H1 (cell line): ENCODE measurements around the gene TNPO2. TPM values are rescaled to one million over a fixed set of nuclear protein-coding genes. Genes with fewer than 3 reads are reported as not detected.

Experiments used
- CTCF ChIA-PET: fragments of 300-600 bp; sonication (Branson Sonifier 250); formaldehyde crosslinking; loops from one replicate; lab custom pipeline; 2021; ENCODE audit not compliant: partially characterized antibody; lab: Charles Lee
- POLR2A ChIA-PET: fragments of 300-600 bp; sonication (Branson Sonifier 250); formaldehyde crosslinking; loops from one replicate; lab custom pipeline; 2021; ENCODE audit warnings: inconsistent platforms; ENCODE audit not compliant: partially characterized antibody; lab: Charles Lee
- DNase-seq, 2 experiments: peaks; one replicate each; pipeline versions ENCODE4 v3.0.0 to v3.0.0-alpha.2; 2010 to 2022; ENCODE audit warnings: low spot score in 2 of 2, low read depth in 1 of 2, mixed read lengths in 1 of 2
- FAIRE-seq: peaks from 2 replicates; lab custom pipeline; 2011; peaks lifted over from hg19 to GRCh38; lab: Jason Lieb, UNC
- H2AFZ ChIP-seq: 2 replicates; pipeline ENCODE4 v1.8.1; 2012; ENCODE audit warnings: low read length, inconsistent platforms
- H2AK5ac ChIP-seq: 2 replicates; pipeline ENCODE4 v1.6.1; 2013; ENCODE audit warnings: low read depth, low read length
- H2BK120ac ChIP-seq: replicated peaks from 2 replicates; pipeline ENCODE3; 2013; ENCODE audit warnings: low read depth, low read length, inconsistent platforms
- H2BK12ac ChIP-seq: 2 replicates; pipeline ENCODE4 v1.6.1; 2013; ENCODE audit warnings: low read depth, low read length
- H2BK15ac ChIP-seq: 2 replicates; pipeline ENCODE4 v1.6.1; 2013; ENCODE audit warnings: low read length
- H2BK20ac ChIP-seq: 2 replicates; pipeline ENCODE4 v1.6.1; 2013; ENCODE audit warnings: low read length
- H2BK5ac ChIP-seq: 2 replicates; pipeline ENCODE4 v1.6.1; 2013; ENCODE audit warnings: low read depth, low read length
- H3K14ac ChIP-seq: 2 replicates; pipeline ENCODE4 v1.6.1; 2013; ENCODE audit warnings: inconsistent platforms; ENCODE audit not compliant: insufficient read length
- H3K18ac ChIP-seq: 2 replicates; pipeline ENCODE4 v1.6.1; 2013; ENCODE audit warnings: low read length; ENCODE audit errors: extremely low read depth
- H3K23ac ChIP-seq: 2 replicates; pipeline ENCODE4 v1.6.1; 2013; ENCODE audit warnings: inconsistent platforms; ENCODE audit not compliant: insufficient read length
- H3K23me2 ChIP-seq: 2 replicates; pipeline ENCODE4 v1.6.1; 2013; ENCODE audit warnings: low read depth, low read length
- H3K27ac ChIP-seq: 2 replicates; pipeline ENCODE4 v1.6.1; 2011; ENCODE audit warnings: low read depth, low read length, inconsistent platforms
- H3K27me3 ChIP-seq, 4 experiments: replicated peaks in 1 of 4; 1 replicate in 1 of 4; 2 replicates in 3 of 4; pipeline versions ENCODE4 v1.6.1 to v1.8.1; 2011 to 2013; ENCODE audit warnings: low read length in 3 of 4, mild to moderate bottlenecking in 3 of 4, inconsistent platforms in 2 of 4, mixed read lengths in 2 of 4, moderate library complexity in 1 of 4; ENCODE audit not compliant: control insufficient read depth in 3 of 4, insufficient read depth in 3 of 4; ENCODE audit errors: extremely low read depth in 1 of 4
- H3K36me3 ChIP-seq, 4 experiments: 2 replicates each; pipeline versions ENCODE4 v1.6.1 to v1.8.1; 2011 to 2013; ENCODE audit warnings: mild to moderate bottlenecking in 4 of 4, low read length in 3 of 4, moderate library complexity in 2 of 4, control low read depth in 1 of 4, inconsistent platforms in 1 of 4; ENCODE audit not compliant: insufficient read depth in 4 of 4, control insufficient read depth in 2 of 4
- H3K4ac ChIP-seq: replicated peaks from 2 replicates; pipeline ENCODE3; 2013; ENCODE audit warnings: low read length, low read depth, mixed read lengths, inconsistent platforms; ENCODE audit not compliant: insufficient read length
- H3K4me1 ChIP-seq, 4 experiments: replicated peaks in 1 of 4; 1 replicate in 1 of 4; 2 replicates in 3 of 4; pipeline versions ENCODE4 v1.6.1 to v1.8.1; 2011 to 2013; ENCODE audit warnings: low read length in 3 of 4, inconsistent platforms in 2 of 4, mixed read lengths in 1 of 4; ENCODE audit not compliant: insufficient read depth in 4 of 4, control insufficient read depth in 3 of 4
- H3K4me2 ChIP-seq, 2 experiments: 2 replicates each; pipeline versions ENCODE4 v1.6.1 to v1.8.1; 2011 to 2013; ENCODE audit warnings: low read depth in 2 of 2, low read length in 2 of 2, control low read depth in 1 of 2, inconsistent platforms in 1 of 2, mild to moderate bottlenecking in 1 of 2; ENCODE audit not compliant: insufficient read depth in 1 of 2
- H3K4me3 ChIP-seq, 4 experiments: fragments of 200-600, 300-600 bp in 1 of 4; sonication (generic), shearing (Covaris generic), sonication (Bioruptor Twin) in 1 of 4; 2 replicates each; pipeline versions ENCODE4 v1.5.1 to v1.8.1; 2011 to 2016; ENCODE audit warnings: low read length in 4 of 4, low read depth in 3 of 4, control low read depth in 2 of 4, inconsistent platforms in 2 of 4, mild to moderate bottlenecking in 2 of 4, mixed read lengths in 1 of 4, moderate library complexity in 1 of 4; ENCODE audit not compliant: insufficient read depth in 2 of 4; ENCODE audit errors: extremely low read depth in 1 of 4
- H3K56ac ChIP-seq: replicated peaks from 2 replicates; pipeline ENCODE3; 2013; ENCODE audit warnings: low read depth, mild to moderate bottlenecking, mixed read lengths, low read length, inconsistent platforms; ENCODE audit not compliant: insufficient read length
- H3K79me1 ChIP-seq: 2 replicates; pipeline ENCODE4 v1.6.1; 2013; ENCODE audit warnings: low read depth, low read length, control low read depth
- H3K79me2 ChIP-seq, 2 experiments: 2 replicates each; pipeline versions ENCODE4 v1.6.1 to v1.8.1; 2012 to 2013; ENCODE audit warnings: low read length in 2 of 2, mild to moderate bottlenecking in 2 of 2, inconsistent platforms in 1 of 2; ENCODE audit not compliant: insufficient read depth in 2 of 2, control insufficient read depth in 1 of 2
- H3K9ac ChIP-seq, 4 experiments: replicated peaks in 1 of 4; 1 replicate in 1 of 4; 2 replicates in 3 of 4; pipeline versions ENCODE4 v1.6.1 to v1.8.1; 2011 to 2013; ENCODE audit warnings: low read depth in 3 of 4, low read length in 3 of 4, control low read depth in 2 of 4, mild to moderate bottlenecking in 2 of 4, moderate library complexity in 2 of 4, inconsistent platforms in 1 of 4; ENCODE audit errors: extremely low read depth in 1 of 4
- H3K9me3 ChIP-seq, 2 experiments: 2 replicates each; pipeline versions ENCODE4 v1.6.1 to v1.8.1; 2012 to 2013; ENCODE audit warnings: mild to moderate bottlenecking in 2 of 2, moderate library complexity in 2 of 2, control low read depth in 1 of 2, inconsistent platforms in 1 of 2, low read depth in 1 of 2, low read length in 1 of 2, mixed read lengths in 1 of 2; ENCODE audit not compliant: insufficient read depth in 2 of 2
- H4K20me1 ChIP-seq, 2 experiments: replicated peaks in 1 of 2; 2 replicates each; pipeline versions ENCODE3 to v1.8.1; 2011 to 2013; ENCODE audit warnings: inconsistent platforms in 2 of 2, low read length in 2 of 2, mild to moderate bottlenecking in 1 of 2; ENCODE audit not compliant: insufficient read depth in 2 of 2, control insufficient read depth in 1 of 2
- H4K5ac ChIP-seq: 2 replicates; pipeline ENCODE4 v1.6.1; 2013; ENCODE audit warnings: low read length, low read depth, mixed read lengths, inconsistent platforms; ENCODE audit not compliant: insufficient read length
- H4K8ac ChIP-seq: 2 replicates; pipeline ENCODE4 v1.8.0; 2013; ENCODE audit warnings: mild to moderate bottlenecking, moderate library complexity, low read length, inconsistent platforms; ENCODE audit not compliant: insufficient read depth; ENCODE audit errors: extremely low read depth
- H4K91ac ChIP-seq: replicated peaks from 2 replicates; pipeline ENCODE3; 2013; ENCODE audit warnings: low read length, mixed read lengths, inconsistent platforms; ENCODE audit not compliant: insufficient read length
- ASH2L ChIP-seq: fragments of 200-600, 300-600 bp; sonication (generic); IDR thresholded peaks from one replicate; pipeline ENCODE4 v1.7.1; 2017; ENCODE audit warnings: low read length
- BCL11A ChIP-seq, 2 experiments: IDR thresholded peaks; one replicate each; pipeline ENCODE4 v1.6.1; 2011; ENCODE audit warnings: low read depth in 2 of 2, low read length in 2 of 2, mild to moderate bottlenecking in 2 of 2
- CBX8 ChIP-seq: fragments of 300-800, 300-1000 bp; sonication (generic); IDR thresholded peaks from 2 replicates; pipeline ENCODE4 v1.7.1; 2016; ENCODE audit warnings: low read depth, low read length, borderline replicate concordance
- GTF2F1 ChIP-seq: IDR thresholded peaks from 2 replicates; pipeline ENCODE4 v1.6.1; 2012; ENCODE audit warnings: low read depth, low read length, improper control_type of control experiment, borderline replicate concordance
- HDAC6 ChIP-seq: IDR thresholded peaks from one replicate; pipeline ENCODE4 v1.7.1; 2012; ENCODE audit warnings: low read depth, mild to moderate bottlenecking, inconsistent platforms, low read length, moderate library complexity
- PHF8 ChIP-seq: fragments of 200-600 bp; sonication (generic); conservative IDR thresholded peaks from 2 replicates; pipeline ENCODE4 v1.7.1; 2012; ENCODE audit warnings: low read depth, mild to moderate bottlenecking, inconsistent platforms, low read length, moderate library complexity
- POLR2A ChIP-seq, 2 experiments: IDR thresholded peaks; 1 replicate in 1 of 2; 2 replicates in 1 of 2; pipeline ENCODE4 v1.6.1; 2011; ENCODE audit warnings: low read depth in 2 of 2, low read length in 2 of 2, mild to moderate bottlenecking in 2 of 2; ENCODE audit errors: control extremely low read depth in 1 of 2
- RAD21 ChIP-seq, 2 experiments: IDR thresholded peaks in 1 of 2; conservative IDR thresholded peaks in 1 of 2; 2 replicates each; pipeline ENCODE4 v1.6.1; 2011; ENCODE audit warnings: low read depth in 2 of 2, low read length in 2 of 2, improper control_type of control experiment in 1 of 2, inconsistent platforms in 1 of 2, mild to moderate bottlenecking in 1 of 2, moderate library complexity in 1 of 2
- ZNF274 ChIP-seq: IDR thresholded peaks from 2 replicates; pipeline ENCODE4 v1.7.0; 2012; ENCODE audit warnings: low read length, borderline replicate concordance; ENCODE audit errors: extremely low read depth
- WGBS, 2 experiments: shearing (Covaris generic) in 1 of 2; methylation state at CpG; one replicate each; pipeline versions ENCODE4 v1.1.6 to v1.1.7; 2013 to 2015; ENCODE audit warnings: low lambda C conversion rate in 2 of 2, mixed read lengths in 2 of 2, inconsistent platforms in 1 of 2, low coverage in 1 of 2, missing lambda C conversion rate in 1 of 2; ENCODE audit not compliant: insufficient replicate concordance in 2 of 2, insufficient coverage in 1 of 2, insufficient read length in 1 of 2; ENCODE audit errors: extremely low coverage in 1 of 2, missing lambda C conversion rate in 1 of 2; 5-methylcytosine and 5-hydroxymethylcytosine counted together
- polyA plus RNA-seq, 7 experiments: library from polyadenylated mRNA; depleted of rRNA in 3 of 7; stranded (reverse) in 5 of 7; unstranded in 2 of 7; fragments of >200 nt in 5 of 7; fragments of 200-250 nt in 2 of 7; gene quantifications; 1 replicate in 5 of 7; 2 replicates in 1 of 7; 4 replicates in 1 of 7; pipeline versions ENCODE4 v1.2.1 to v1.2.3, GENCODE V29; 2011 to 2013; ENCODE audit warnings: missing spikeins in 2 of 7, mixed read lengths in 2 of 7
- total RNA-seq: library from RNA; stranded (reverse); fragmentation: NEBNext Ultra II Directional; extraction: Animal tissue kit (Norgen Biotek cat#: 25700); gene quantifications from 2 replicates; pipeline ENCODE4 v1.2.1, GENCODE V29; 2021

Gene TNPO2
- total and polyA plus RNA-seq, 2 of the 8 experiments (the other 6 are each of a cell fraction or from before 2014, with no cell fraction given), result 112 to 121 TPM

- no peak overlapping the region for H4K91ac ChIP-seq
- no peak overlapping the region for H3K27ac ChIP-seq
- H3K14ac ChIP-seq, result no peak overlapping the region
- H4K8ac ChIP-seq, result no peak overlapping the region
- no peak overlapping the region for H4K5ac ChIP-seq
- H3K56ac ChIP-seq, result no peak overlapping the region
- H2BK15ac ChIP-seq, result no peak overlapping the region
- H2BK5ac ChIP-seq, result no peak overlapping the region
- POLR2A ChIA-PET, result interaction anchor here (0.6 to 6.7 kb wide), 7 partner anchors 12 to 117 kb away, joined by 3 to 50 read pairs (median 4); partner anchors contain the start of genes FBXW9 and TNPO2
- H2AFZ ChIP-seq, result no peak overlapping the region
- FAIRE-seq (no peak), DNase-seq (no peak)
- no peaks in the 10 kb centered on the region for H3K4me1 ChIP-seq
- H3K27me3 ChIP-seq, result no peaks in the 10 kb centered on the region
- no peaks in the 10 kb centered on the region for H3K23me2 ChIP-seq
- WGBS, 2 experiments, result 92% methylated on average over 8 of the region's 8 CpGs; no CpG with 5 or more reads in 1 of the 2 experiments
- no peak overlapping the region for H3K4me2 ChIP-seq
- H2BK20ac ChIP-seq, result no peak overlapping the region
- H2AK5ac ChIP-seq, result no peak overlapping the region
- H3K18ac ChIP-seq, result no peak overlapping the region
- no peak overlapping the region for H3K4me3 ChIP-seq
- no peak overlapping the region for H3K9ac ChIP-seq
- no peaks in the 10 kb centered on the region for H3K79me2 ChIP-seq
- peaks cover 3 to 16% of the 10 kb centered on the region in 2 experiments for H4K20me1 ChIP-seq
- CTCF ChIA-PET, result interaction anchor here (0.7 to 13.0 kb wide), 4 partner anchors 13 to 51 kb away, joined by 3 to 81 read pairs (median 8); no protein-coding TSS in a partner anchor
- H2BK12ac ChIP-seq, result no peak overlapping the region
- peaks cover 33 to 70% (median 63%) of the 10 kb centered on the region in 4 experiments for H3K36me3 ChIP-seq
- H3K9me3 ChIP-seq, result no peaks in the 10 kb centered on the region
- TF ChIP-seq ASH2L (no peak), HDAC6 (no peak), ZNF274 (no peak), RAD21 (IDR thresholded peaks at IDR 0.05 in 1 of 2, conservative IDR thresholded peaks at IDR 0.05 in 1 of 2; ENCODE audit: low read depth in 2 of 2, low read length in 2 of 2) (no peak), GTF2F1 (no peak), CBX8 (no peak), PHF8 (no peak), BCL11A (IDR thresholded peaks at IDR 0.05; ENCODE audit: low read depth in 2 of 2, low read length in 2 of 2) (no peak), POLR2A (IDR thresholded peaks at IDR 0.05; ENCODE audit: control extremely low read depth in 1 of 2, low read depth in 2 of 2, low read length in 2 of 2) (no peak)
- no peaks in the 10 kb centered on the region for H3K79me1 ChIP-seq
- no peak overlapping the region for H2BK120ac ChIP-seq
- no peak overlapping the region for H3K4ac ChIP-seq
- no peak overlapping the region for H3K23ac ChIP-seq
Measured at GRCh38 chr19:12708641-12709040, 15.1 kb downstream of the TNPO2 start.
